Measurements from ENCODE around the gene ZNF683.

GRCh38 chr1:26419494-26419893, 46.9 kb upstream of the ZNF683 start:
- TF ChIP-seq, protein P1, sequence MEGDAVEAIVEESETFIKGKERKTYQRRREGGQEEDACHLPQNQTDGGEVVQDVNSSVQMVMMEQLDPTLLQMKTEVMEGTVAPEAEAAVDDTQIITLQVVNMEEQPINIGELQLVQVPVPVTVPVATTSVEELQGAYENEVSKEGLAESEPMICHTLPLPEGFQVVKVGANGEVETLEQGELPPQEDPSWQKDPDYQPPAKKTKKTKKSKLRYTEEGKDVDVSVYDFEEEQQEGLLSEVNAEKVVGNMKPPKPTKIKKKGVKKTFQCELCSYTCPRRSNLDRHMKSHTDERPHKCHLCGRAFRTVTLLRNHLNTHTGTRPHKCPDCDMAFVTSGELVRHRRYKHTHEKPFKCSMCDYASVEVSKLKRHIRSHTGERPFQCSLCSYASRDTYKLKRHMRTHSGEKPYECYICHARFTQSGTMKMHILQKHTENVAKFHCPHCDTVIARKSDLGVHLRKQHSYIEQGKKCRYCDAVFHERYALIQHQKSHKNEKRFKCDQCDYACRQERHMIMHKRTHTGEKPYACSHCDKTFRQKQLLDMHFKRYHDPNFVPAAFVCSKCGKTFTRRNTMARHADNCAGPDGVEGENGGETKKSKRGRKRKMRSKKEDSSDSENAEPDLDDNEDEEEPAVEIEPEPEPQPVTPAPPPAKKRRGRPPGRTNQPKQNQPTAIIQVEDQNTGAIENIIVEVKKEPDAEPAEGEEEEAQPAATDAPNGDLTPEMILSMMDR (conservative IDR thresholded peaks at IDR 0.05; ENCODE audit: low read length): no peak
- TF ChIP-seq EZH2phosphoT487 (IDR thresholded peaks at IDR 0.05; ENCODE audit: borderline replicate concordance): no peak
